NB4 (cell line): ENCODE results near the gene LRMDA.
"Not testable (repeated sequence)": the region's sequence is repeated elsewhere in the genome, so short reads cannot be mapped to it uniquely, and the experiment has no call there.

Source experiments
- DNase-seq: peaks from one replicate; pipeline ENCODE4 v3.0.0; 2010; ENCODE audit warnings: low read depth
- H3K4me3 ChIP-seq: one replicate; pipeline ENCODE4 v1.5.1; 2011; ENCODE audit warnings: mild to moderate bottlenecking, low read depth, low read length, moderate library complexity
- MYC ChIP-seq: IDR thresholded peaks from 2 replicates; pipeline ENCODE4 v1.6.1; 2011; ENCODE audit warnings: low read depth, low read length
- POLR2A ChIP-seq: IDR thresholded peaks from 2 replicates; pipeline ENCODE4 v1.6.1; 2011; ENCODE audit warnings: mild to moderate bottlenecking; ENCODE audit not compliant: insufficient read length; ENCODE audit errors: extremely low read depth
- TF ChIP-seq, protein P1 (sequence below): IDR thresholded peaks from 2 replicates; pipeline ENCODE4 v1.6.1; 2011; ENCODE audit warnings: low read depth, low read length
- TF ChIP-seq, protein P2 (sequence below): IDR thresholded peaks from one replicate; pipeline ENCODE4 v1.5.1; 2012; ENCODE audit warnings: low read depth, low read length

The LRMDA gene

DNA sequence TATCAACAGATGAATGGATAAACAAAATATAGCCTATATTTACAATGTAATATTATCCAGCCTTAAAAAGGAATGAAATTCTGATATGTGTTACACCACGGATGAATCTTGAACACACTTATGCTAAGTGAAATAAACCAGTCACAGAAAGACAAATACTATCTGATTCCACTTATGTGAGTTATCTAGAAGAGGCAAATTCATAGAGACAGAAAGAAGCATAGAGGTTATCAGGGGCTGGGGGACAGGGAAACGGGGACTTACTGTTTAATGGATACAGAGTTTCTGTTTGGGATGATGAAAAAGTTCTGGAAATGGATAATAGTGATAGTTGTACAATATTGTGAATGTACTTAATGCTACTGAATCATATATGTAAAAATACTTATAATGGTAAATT lies 329.9 kb downstream of the LRMDA start:
- TF ChIP-seq, protein P1, sequence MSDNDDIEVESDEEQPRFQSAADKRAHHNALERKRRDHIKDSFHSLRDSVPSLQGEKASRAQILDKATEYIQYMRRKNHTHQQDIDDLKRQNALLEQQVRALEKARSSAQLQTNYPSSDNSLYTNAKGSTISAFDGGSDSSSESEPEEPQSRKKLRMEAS: no peak
- TF ChIP-seq POLR2A (no peak), MYC (no peak)
- TF ChIP-seq, protein P2, sequence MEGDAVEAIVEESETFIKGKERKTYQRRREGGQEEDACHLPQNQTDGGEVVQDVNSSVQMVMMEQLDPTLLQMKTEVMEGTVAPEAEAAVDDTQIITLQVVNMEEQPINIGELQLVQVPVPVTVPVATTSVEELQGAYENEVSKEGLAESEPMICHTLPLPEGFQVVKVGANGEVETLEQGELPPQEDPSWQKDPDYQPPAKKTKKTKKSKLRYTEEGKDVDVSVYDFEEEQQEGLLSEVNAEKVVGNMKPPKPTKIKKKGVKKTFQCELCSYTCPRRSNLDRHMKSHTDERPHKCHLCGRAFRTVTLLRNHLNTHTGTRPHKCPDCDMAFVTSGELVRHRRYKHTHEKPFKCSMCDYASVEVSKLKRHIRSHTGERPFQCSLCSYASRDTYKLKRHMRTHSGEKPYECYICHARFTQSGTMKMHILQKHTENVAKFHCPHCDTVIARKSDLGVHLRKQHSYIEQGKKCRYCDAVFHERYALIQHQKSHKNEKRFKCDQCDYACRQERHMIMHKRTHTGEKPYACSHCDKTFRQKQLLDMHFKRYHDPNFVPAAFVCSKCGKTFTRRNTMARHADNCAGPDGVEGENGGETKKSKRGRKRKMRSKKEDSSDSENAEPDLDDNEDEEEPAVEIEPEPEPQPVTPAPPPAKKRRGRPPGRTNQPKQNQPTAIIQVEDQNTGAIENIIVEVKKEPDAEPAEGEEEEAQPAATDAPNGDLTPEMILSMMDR: no peak
- H3K4me3 ChIP-seq: no peak overlapping the region
- DNase-seq: no peak

GRCh38 chr10:75762431-75762802 lies 331.0 kb downstream of the LRMDA start:
- TF ChIP-seq POLR2A (no peak), MYC (no peak)
- TF ChIP-seq, protein P1: no peak
- TF ChIP-seq, protein P2: no peak
- no peak overlapping the region for H3K4me3 ChIP-seq
- DNase-seq: no peak

DNA sequence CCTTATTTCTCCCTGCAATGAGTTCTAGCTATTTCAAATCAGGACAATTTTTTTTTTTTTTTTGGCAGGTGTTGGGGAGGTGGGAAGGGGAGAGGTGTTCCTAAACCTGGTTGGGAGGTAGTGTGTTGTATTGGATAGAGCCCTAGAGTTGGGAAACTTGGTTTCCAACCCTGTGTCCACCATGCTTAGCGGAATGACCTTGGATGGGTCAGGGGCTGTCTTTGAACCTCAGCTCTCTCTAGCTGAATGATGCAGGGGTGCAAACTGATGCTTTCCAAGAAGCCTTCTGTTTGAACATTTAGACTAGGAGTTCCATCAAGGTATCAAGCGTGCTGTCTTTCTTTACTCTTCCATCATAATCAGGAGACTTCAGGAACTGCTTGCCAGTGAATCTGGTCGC lies 332.2 kb downstream of the LRMDA start:
- no peak for DNase-seq
- H3K4me3 ChIP-seq: no peak overlapping the region
- TF ChIP-seq, protein P1: no peak

- no peak overlapping the region for H3K4me3 ChIP-seq
- no peak for TF ChIP-seq MYC
- TF ChIP-seq, protein P2: no peak
- TF ChIP-seq, protein P1: no peak
- no peak for TF ChIP-seq POLR2A
- no peak for DNase-seq
Observed at GRCh38 chr10:75764974-75765788, 333.8 kb downstream of the LRMDA start.

- no peak overlapping the region for H3K4me3 ChIP-seq
- no peak for DNase-seq
- TF ChIP-seq MYC (no peak), POLR2A (no peak)
- TF ChIP-seq, protein P2: no peak
- TF ChIP-seq, protein P1: no peak
Observed at GRCh38 chr10:75765789-75766096, 334.3 kb downstream of the LRMDA start.

- no peak for DNase-seq
- no peak overlapping the region for H3K4me3 ChIP-seq
- TF ChIP-seq, protein P1: no peak
- TF ChIP-seq MYC (no peak), POLR2A (no peak)
- TF ChIP-seq, protein P2: no peak
Observed at GRCh38 chr10:75766106-75766505, 334.7 kb downstream of the LRMDA start.

DNA sequence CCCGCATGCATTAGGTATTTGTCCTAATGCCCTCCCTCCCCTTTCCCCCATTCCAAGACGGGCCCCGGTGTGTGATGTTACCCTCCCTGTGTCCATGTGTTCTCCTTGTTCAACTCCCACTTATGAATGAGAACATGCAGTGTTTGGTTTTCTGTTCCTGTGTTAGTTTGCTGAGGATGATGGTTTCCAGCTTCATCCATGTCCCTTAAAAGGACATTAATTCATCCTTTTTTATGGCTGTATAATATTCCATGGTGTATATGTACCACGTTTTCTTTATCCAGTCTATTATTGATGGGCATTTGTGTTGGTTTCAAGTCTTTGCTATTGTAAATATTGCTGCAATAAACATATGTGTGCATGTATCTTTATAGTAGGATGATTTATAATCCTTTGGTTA lies 335.3 kb downstream of the LRMDA start:
- DNase-seq, H3K4me3 ChIP-seq: not testable (repeated sequence)
